ENCODE data around the gene HOXB3. TPM values are rescaled to one million over a fixed set of nuclear protein-coding genes. Genes with fewer than 3 reads are reported as not detected.

Gene HOXB3
- total RNA-seq, 4 donors from 2014 or later, result 11.4 to 48.7 (median 24.2) TPM

DNA sequence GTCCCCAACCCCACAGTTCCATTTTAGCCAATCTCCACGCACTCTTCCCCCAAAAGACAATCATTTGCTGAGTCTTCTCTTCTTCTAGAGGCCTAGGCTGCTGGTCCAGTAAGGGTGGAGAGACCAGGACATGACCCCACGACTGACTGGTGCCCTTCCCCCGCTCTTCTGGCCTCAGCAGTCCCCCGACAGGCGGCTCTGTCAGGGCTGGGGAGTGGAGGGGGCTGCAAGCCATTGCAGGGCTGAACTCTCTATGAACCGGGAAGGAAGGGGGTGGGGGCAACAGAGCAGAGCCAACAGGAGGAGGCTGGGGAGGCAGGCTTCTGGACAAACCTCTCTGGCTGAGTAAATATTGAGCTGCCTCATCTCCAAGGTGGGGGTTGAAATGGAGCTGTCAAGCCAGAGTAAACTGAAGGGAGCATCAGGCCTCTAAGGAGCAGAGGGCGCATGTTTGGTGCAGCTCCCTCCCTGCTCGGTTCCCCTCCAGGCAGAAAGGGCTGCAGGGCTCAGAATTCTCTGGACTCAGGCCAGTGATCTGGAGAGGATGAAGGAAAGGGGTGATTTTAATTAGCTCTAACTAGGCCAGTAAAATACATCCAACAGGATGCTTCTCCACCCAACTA lies 67.9 kb downstream of the HOXB3 start:
- peaks cover 9% of the 10 kb centered on the region for H3K27me3 ChIP-seq
- H3K36me3 ChIP-seq, result no peaks in the 10 kb centered on the region
- ATAC-seq, result no peak
- no peak overlapping the region for H3K4me3 ChIP-seq
- H3K27ac ChIP-seq, result peak overlapping the region in 2 of 4 donors; percentile 5 to 26
- no peaks in the 10 kb centered on the region for H3K9me3 ChIP-seq
- no peak for TF ChIP-seq CTCF (IDR thresholded peaks at IDR 0.05)
- no peak for TF ChIP-seq POLR2A (IDR thresholded peaks at IDR 0.05)
- no peak for TF ChIP-seq POLR2AphosphoS5 (IDR thresholded peaks at IDR 0.05)
- TF ChIP-seq EP300 (IDR thresholded peaks at IDR 0.05), result no peak
- 20 to 30% methylated on average over 2 to 4 of the region's 8 CpGs for WGBS, 2 donors (ENCODE audit: low coverage in 1 of 2)
- peaks cover 0 to 15% (median 5%) of the 10 kb centered on the region in 3 donors for H3K4me1 ChIP-seq

DNA sequence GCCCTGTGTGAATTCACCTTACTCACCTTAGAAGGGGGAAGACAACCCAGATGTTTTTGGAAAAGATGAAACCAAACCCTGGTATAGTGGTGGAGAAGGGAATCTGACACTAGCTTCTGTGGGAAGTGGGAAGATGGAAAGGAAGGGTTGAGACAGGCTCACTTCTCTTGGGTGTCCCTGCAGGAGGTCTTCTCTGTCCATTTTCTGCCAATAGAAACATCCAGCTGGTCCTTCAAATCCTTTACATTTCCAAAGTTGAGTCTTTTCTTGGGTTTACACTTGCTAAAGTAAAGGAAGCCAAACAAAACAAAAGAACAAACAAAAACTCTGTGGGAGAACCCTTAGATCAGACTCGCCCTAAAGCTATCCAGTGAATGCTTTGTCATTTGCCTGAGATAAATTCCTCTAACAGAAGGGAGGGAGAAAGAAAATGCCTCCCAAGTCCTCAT lies 69.4 kb downstream of the HOXB3 start:
- no peak for ATAC-seq
- WGBS, 2 donors (ENCODE audit: low coverage in 1 of 2), result 63% methylated on average over 1 of the region's 1 CpG; no CpG with 5 or more reads in 1 of the 2 donors
- H3K27me3 ChIP-seq, result no peaks in the 10 kb centered on the region
- H3K4me3 ChIP-seq, result no peak overlapping the region
- peaks cover 0 to 15% (median 5%) of the 10 kb centered on the region in 3 donors for H3K4me1 ChIP-seq
- TF ChIP-seq POLR2A (IDR thresholded peaks at IDR 0.05) (no peak), EP300 (IDR thresholded peaks at IDR 0.05) (no peak), POLR2AphosphoS5 (IDR thresholded peaks at IDR 0.05) (no peak), CTCF (IDR thresholded peaks at IDR 0.05) (no peak)
- H3K9me3 ChIP-seq, result no peaks in the 10 kb centered on the region
- no peaks in the 10 kb centered on the region for H3K36me3 ChIP-seq
- no peak overlapping the region for H3K27ac ChIP-seq

DNA sequence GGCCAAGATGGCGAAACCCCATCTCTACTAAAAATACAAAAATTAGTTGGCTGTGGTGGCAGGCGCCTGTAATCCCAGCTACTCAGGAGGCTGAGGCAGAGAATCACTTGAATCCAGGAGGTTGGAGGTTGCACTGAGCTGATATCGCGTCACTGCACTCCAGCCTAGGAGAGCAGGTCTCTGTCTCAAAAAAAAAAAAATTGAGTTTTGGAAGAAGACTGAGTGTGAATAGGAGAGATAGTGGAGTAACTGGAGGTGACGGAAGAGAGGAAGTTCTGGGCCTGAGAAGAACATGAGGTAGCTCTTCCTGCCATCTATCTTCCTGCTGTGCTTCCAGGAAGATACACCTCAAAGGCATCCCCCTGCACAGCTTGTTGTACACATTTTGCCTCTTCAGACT lies 70.6 kb downstream of the HOXB3 start:
- H3K27me3 ChIP-seq, result no peaks in the 10 kb centered on the region
- no peaks in the 10 kb centered on the region for H3K9me3 ChIP-seq
- H3K27ac ChIP-seq, result no peak overlapping the region
- no peaks in the 10 kb centered on the region for H3K36me3 ChIP-seq
- H3K4me3 ChIP-seq, result no peak overlapping the region
- 50 to 87% methylated on average over 2 to 5 of the region's 5 CpGs for WGBS, 2 donors (ENCODE audit: low coverage in 1 of 2)
- H3K4me1 ChIP-seq, result peaks cover 0 to 15% (median 5%) of the 10 kb centered on the region in 3 donors
- ATAC-seq, result no peak
- no peak for TF ChIP-seq POLR2A (IDR thresholded peaks at IDR 0.05)
- TF ChIP-seq POLR2AphosphoS5 (IDR thresholded peaks at IDR 0.05), result no peak
- TF ChIP-seq EP300 (IDR thresholded peaks at IDR 0.05), result no peak
- TF ChIP-seq CTCF (IDR thresholded peaks at IDR 0.05), result no peak

DNA sequence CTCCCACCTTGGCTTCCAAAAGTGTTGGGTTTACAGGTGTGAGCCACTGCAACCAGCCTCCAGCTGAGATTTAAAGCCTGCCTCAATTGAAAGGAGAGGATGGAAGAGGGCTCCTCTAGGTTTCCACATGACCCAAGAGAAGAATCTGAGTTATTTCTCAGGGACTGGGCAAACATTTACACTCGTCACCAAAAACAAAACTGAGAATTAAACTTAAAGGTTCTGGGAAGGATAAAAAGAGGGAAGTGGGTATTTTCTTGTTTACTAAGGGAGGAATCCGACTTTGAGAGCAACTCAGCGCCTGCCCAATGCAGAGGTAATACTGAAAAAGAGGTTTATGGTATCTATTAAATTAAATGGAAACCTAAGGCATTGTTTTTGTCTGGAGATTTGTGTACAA lies 72.6 kb downstream of the HOXB3 start:
- Histone ChIP-seq H3K9me3 (no peaks in the 10 kb centered on the region), H3K27me3 (peaks cover 6% of the 10 kb centered on the region), H3K4me1 (peaks cover 0 to 9% (median 5%) of the 10 kb centered on the region in 3 donors), H3K27ac (no peak overlapping the region), H3K36me3 (no peaks in the 10 kb centered on the region), H3K4me3 (no peak overlapping the region)
- TF ChIP-seq EP300 (IDR thresholded peaks at IDR 0.05) (no peak), POLR2AphosphoS5 (IDR thresholded peaks at IDR 0.05) (no peak), CTCF (IDR thresholded peaks at IDR 0.05) (no peak), POLR2A (IDR thresholded peaks at IDR 0.05) (no peak)
- 50% methylated on average over 3 of the region's 3 CpGs; no CpG with 5 or more reads in 1 of the 2 donors for WGBS, 2 donors (ENCODE audit: low coverage in 1 of 2)
- no peak for ATAC-seq
